ENCODE data around the gene PLAAT3.

DNA sequence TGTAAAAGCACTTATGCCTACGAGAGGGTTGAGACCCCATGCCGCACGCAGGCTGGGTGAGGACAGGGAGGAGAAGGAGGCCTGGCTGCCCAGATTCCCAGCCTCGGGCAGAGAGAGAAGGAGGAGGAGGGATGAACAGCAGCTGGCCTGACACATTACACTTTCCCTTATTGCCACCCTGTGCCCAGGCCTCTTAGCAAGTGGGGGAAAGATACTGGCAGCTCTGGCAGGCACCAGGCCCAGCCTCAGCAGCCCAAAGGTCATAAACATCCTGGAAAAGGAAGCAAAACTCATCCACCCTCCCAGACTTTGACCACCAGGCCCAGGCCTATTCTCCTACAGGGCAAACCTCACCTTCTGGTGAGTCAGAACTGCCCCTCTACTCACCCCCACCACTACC, 4.7 kb downstream of the PLAAT3 start:
- TF ChIP-seq, protein P1, sequence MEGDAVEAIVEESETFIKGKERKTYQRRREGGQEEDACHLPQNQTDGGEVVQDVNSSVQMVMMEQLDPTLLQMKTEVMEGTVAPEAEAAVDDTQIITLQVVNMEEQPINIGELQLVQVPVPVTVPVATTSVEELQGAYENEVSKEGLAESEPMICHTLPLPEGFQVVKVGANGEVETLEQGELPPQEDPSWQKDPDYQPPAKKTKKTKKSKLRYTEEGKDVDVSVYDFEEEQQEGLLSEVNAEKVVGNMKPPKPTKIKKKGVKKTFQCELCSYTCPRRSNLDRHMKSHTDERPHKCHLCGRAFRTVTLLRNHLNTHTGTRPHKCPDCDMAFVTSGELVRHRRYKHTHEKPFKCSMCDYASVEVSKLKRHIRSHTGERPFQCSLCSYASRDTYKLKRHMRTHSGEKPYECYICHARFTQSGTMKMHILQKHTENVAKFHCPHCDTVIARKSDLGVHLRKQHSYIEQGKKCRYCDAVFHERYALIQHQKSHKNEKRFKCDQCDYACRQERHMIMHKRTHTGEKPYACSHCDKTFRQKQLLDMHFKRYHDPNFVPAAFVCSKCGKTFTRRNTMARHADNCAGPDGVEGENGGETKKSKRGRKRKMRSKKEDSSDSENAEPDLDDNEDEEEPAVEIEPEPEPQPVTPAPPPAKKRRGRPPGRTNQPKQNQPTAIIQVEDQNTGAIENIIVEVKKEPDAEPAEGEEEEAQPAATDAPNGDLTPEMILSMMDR (IDR thresholded peaks at IDR 0.05; ENCODE audit: poor library complexity, severe bottlenecking) = no peak
- TF ChIP-seq RAD21 (conservative IDR thresholded peaks at IDR 0.05) (no peak), SMC3 (conservative IDR thresholded peaks at IDR 0.05; ENCODE audit: poor library complexity) (no peak), EP300 (conservative IDR thresholded peaks at IDR 0.05; ENCODE audit: poor library complexity, severe bottlenecking) (no peak), EZH2 (IDR thresholded peaks at IDR 0.05; ENCODE audit: borderline replicate concordance, insufficient read depth, low read length, poor library complexity, severe bottlenecking) (no peak)

Measured in neural cell (in vitro differentiated cells).